ENCODE data around the gene ATG101.

DNA sequence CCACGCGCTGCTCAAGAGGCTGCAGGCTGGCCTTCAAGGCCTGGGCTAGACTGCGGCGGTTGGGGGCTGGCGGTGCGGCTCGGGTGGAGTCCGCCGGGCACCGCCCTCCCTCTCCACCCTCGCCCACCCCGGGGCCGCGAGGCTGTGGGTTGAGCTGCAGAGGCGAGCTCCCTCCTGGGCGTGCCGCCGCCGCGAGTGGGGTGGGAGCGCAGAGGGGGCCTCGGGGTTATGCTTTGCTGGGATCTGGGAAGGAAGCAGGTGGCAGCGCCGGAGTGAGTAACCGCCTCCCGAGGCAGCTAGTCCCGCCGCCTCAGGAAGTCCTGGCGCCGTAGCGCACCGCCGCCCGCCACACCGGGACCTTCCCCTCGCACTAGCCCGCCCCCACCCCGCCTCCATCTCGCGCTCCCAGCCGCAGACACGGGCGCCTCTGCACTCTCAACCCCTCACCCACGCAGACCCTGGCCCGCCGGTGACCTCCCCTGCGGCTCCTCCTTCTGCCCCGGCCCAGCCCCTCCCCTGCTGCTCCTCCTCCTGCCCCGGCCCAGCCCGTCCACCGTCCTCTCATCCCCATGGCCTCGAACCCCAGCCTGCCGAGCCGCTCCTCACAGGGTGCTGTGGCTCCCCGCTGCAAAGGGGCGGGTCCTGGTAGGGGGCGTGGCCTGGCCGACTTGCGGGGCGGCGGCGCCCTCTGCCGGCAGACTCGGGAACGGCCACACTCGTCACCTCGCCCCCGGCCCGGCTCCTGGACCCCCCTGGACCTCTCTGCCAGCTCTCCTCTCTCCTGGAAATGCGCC lies 46.4 kb upstream of the ATG101 start:
- TF ChIP-seq, protein P1, sequence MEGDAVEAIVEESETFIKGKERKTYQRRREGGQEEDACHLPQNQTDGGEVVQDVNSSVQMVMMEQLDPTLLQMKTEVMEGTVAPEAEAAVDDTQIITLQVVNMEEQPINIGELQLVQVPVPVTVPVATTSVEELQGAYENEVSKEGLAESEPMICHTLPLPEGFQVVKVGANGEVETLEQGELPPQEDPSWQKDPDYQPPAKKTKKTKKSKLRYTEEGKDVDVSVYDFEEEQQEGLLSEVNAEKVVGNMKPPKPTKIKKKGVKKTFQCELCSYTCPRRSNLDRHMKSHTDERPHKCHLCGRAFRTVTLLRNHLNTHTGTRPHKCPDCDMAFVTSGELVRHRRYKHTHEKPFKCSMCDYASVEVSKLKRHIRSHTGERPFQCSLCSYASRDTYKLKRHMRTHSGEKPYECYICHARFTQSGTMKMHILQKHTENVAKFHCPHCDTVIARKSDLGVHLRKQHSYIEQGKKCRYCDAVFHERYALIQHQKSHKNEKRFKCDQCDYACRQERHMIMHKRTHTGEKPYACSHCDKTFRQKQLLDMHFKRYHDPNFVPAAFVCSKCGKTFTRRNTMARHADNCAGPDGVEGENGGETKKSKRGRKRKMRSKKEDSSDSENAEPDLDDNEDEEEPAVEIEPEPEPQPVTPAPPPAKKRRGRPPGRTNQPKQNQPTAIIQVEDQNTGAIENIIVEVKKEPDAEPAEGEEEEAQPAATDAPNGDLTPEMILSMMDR (IDR thresholded peaks at IDR 0.05; ENCODE audit: low read depth, low read length, missing input control) = peak; percentile 86
- TF ChIP-seq GABPA (IDR thresholded peaks at IDR 0.05 in 1 of 2, conservative IDR thresholded peaks at IDR 0.05 in 1 of 2) (no peak), SP1 (IDR thresholded peaks at IDR 0.05) (no peak), TAF1 (conservative IDR thresholded peaks at IDR 0.05) (no peak), JUND (IDR thresholded peaks at IDR 0.05) (no peak), FOXA1 (IDR thresholded peaks at IDR 0.05) (no peak), RAD21 (IDR thresholded peaks at IDR 0.05) (peak; percentile 82 to 89)
- TF ChIP-seq, protein P2, sequence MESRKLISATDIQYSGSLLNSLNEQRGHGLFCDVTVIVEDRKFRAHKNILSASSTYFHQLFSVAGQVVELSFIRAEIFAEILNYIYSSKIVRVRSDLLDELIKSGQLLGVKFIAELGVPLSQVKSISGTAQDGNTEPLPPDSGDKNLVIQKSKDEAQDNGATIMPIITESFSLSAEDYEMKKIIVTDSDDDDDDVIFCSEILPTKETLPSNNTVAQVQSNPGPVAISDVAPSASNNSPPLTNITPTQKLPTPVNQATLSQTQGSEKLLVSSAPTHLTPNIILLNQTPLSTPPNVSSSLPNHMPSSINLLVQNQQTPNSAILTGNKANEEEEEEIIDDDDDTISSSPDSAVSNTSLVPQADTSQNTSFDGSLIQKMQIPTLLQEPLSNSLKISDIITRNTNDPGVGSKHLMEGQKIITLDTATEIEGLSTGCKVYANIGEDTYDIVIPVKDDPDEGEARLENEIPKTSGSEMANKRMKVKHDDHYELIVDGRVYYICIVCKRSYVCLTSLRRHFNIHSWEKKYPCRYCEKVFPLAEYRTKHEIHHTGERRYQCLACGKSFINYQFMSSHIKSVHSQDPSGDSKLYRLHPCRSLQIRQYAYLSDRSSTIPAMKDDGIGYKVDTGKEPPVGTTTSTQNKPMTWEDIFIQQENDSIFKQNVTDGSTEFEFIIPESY (IDR thresholded peaks at IDR 0.05) = no peak
- TF ChIP-seq, protein P3, sequence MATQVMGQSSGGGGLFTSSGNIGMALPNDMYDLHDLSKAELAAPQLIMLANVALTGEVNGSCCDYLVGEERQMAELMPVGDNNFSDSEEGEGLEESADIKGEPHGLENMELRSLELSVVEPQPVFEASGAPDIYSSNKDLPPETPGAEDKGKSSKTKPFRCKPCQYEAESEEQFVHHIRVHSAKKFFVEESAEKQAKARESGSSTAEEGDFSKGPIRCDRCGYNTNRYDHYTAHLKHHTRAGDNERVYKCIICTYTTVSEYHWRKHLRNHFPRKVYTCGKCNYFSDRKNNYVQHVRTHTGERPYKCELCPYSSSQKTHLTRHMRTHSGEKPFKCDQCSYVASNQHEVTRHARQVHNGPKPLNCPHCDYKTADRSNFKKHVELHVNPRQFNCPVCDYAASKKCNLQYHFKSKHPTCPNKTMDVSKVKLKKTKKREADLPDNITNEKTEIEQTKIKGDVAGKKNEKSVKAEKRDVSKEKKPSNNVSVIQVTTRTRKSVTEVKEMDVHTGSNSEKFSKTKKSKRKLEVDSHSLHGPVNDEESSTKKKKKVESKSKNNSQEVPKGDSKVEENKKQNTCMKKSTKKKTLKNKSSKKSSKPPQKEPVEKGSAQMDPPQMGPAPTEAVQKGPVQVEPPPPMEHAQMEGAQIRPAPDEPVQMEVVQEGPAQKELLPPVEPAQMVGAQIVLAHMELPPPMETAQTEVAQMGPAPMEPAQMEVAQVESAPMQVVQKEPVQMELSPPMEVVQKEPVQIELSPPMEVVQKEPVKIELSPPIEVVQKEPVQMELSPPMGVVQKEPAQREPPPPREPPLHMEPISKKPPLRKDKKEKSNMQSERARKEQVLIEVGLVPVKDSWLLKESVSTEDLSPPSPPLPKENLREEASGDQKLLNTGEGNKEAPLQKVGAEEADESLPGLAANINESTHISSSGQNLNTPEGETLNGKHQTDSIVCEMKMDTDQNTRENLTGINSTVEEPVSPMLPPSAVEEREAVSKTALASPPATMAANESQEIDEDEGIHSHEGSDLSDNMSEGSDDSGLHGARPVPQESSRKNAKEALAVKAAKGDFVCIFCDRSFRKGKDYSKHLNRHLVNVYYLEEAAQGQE (IDR thresholded peaks at IDR 0.05) = no peak
- TF ChIP-seq, protein P4, sequence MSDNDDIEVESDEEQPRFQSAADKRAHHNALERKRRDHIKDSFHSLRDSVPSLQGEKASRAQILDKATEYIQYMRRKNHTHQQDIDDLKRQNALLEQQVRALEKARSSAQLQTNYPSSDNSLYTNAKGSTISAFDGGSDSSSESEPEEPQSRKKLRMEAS (IDR thresholded peaks at IDR 0.05) = no peak
- TF ChIP-seq, protein P5, sequence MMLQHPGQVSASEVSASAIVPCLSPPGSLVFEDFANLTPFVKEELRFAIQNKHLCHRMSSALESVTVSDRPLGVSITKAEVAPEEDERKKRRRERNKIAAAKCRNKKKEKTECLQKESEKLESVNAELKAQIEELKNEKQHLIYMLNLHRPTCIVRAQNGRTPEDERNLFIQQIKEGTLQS (IDR thresholded peaks at IDR 0.05) = no peak

Data from liver (tissue), 3 donors.